Body of pancreas (tissue), 4 donors: Measurements from ENCODE around the gene SPANXN4. TPM values are rescaled to one million over a fixed set of nuclear protein-coding genes. Genes with fewer than 3 reads are reported as not detected.

ENCODE experiments used
- ATAC-seq: fragments of 150-250 bp; one replicate; pipeline ENCODE4 v1.9.1; 2016
- DNase-seq, 4 donors: peaks; one replicate each; pipeline ENCODE4 v3.0.0-alpha.2; 2019
- H3K27ac ChIP-seq, 4 donors: fragments of 200-600 bp; sonication (generic); 1 replicate in 3 of 4; 2 replicates in 1 of 4; pipeline versions ENCODE4 v1.5.1 to v1.6.1; 2016 to 2019; ENCODE audit warnings: mild to moderate bottlenecking in 1 of 4, mixed read lengths in 1 of 4, moderate library complexity in 1 of 4
- H3K27me3 ChIP-seq, 2 donors: fragments of 200-600 bp; sonication (generic); one replicate each; pipeline ENCODE4 v1.6.0; 2016; ENCODE audit warnings: mild to moderate bottlenecking in 1 of 2
- H3K36me3 ChIP-seq, 2 donors: fragments of 200-600 bp; sonication (generic); replicated peaks in 1 of 2; 2 replicates each; pipeline ENCODE4 v1.5.1; 2016; ENCODE audit warnings: low read depth in 2 of 2; ENCODE audit not compliant: insufficient read depth in 1 of 2
- H3K4me1 ChIP-seq: fragments of 200-600 bp; sonication (generic); one replicate; pipeline ENCODE4 v1.6.0; 2016
- H3K4me3 ChIP-seq, 2 donors: fragments of 200-600 bp; sonication (generic); 1 replicate in 1 of 2; 2 replicates in 1 of 2; pipeline ENCODE4 v1.5.1; 2016 to 2019
- H3K9me3 ChIP-seq, 3 donors: fragments of 200-600 bp; sonication (generic); 1 replicate in 2 of 3; 2 replicates in 1 of 3; pipeline ENCODE4 v1.5.1; 2016
- CTCF ChIP-seq, 7 experiments: fragments of 450-650 bp in 4 of 7; fragments of 200-600 bp in 3 of 7; sonication (generic) in 3 of 7; IDR thresholded peaks; one replicate each; pipeline ENCODE4 v1.5.1; 2016 to 2019; ENCODE audit warnings: antibody characterized with exemption in 7 of 7
- POLR2A ChIP-seq, 3 donors: fragments of 450-650 bp; IDR thresholded peaks; one replicate each; pipeline ENCODE4 v1.6.1; 2016; ENCODE audit warnings: antibody characterized with exemption in 3 of 3, mild to moderate bottlenecking in 2 of 3
- WGBS, 2 donors: methylation state at CpG; one replicate each; pipeline ENCODE4 v1.1.5; 2017; 5-methylcytosine and 5-hydroxymethylcytosine counted together
- intact Hi-C: fragments of 100-400 bp; cut with DNase I; formaldehyde crosslinking; loops from one replicate; pipeline ENCODE4 v1.15.1; 2023
- total RNA-seq, 2 donors: library from RNA; depleted of rRNA; stranded (reverse); fragments of >200 nt; gene quantifications; one replicate each; pipeline ENCODE4 v1.1.0, GENCODE V29; 2016

SPANXN4 gene
- total RNA-seq, 2 donors from 2014 or later = not detected

- DNase-seq = no peak
- H3K4me3 ChIP-seq = no peak overlapping the region
- no peaks in the 10 kb centered on the region for H3K36me3 ChIP-seq
- no peaks in the 10 kb centered on the region for H3K9me3 ChIP-seq
- TF ChIP-seq CTCF (IDR thresholded peaks at IDR 0.05) = no peak
- TF ChIP-seq POLR2A (IDR thresholded peaks at IDR 0.05) = no peak
- intact Hi-C loops = no loop called here
- H3K4me1 ChIP-seq = no peaks in the 10 kb centered on the region
- ATAC-seq = no peak
- H3K27me3 ChIP-seq = no peaks in the 10 kb centered on the region
- WGBS, 2 donors = 66 to 76% methylated on average over 8 of the region's 8 CpGs
- no peak overlapping the region for H3K27ac ChIP-seq
These were observed 27.1 kb upstream of the SPANXN4 start for GRCh38 chrX:142998447-142999198.

GRCh38 chrX:142999199-142999701 lies 26.5 kb upstream of the SPANXN4 start:
- Histone ChIP-seq H3K4me1 (no peaks in the 10 kb centered on the region), H3K9me3 (no peaks in the 10 kb centered on the region), H3K4me3 (no peak overlapping the region), H3K36me3 (no peaks in the 10 kb centered on the region), H3K27ac (no peak overlapping the region), H3K27me3 (no peaks in the 10 kb centered on the region)
- intact Hi-C loops = no loop called here
- WGBS, 2 donors = 59 to 60% methylated on average over 6 of the region's 6 CpGs
- ATAC-seq = no peak
- TF ChIP-seq CTCF (IDR thresholded peaks at IDR 0.05) (no peak), POLR2A (IDR thresholded peaks at IDR 0.05) (no peak)
- no peak for DNase-seq

GRCh38 chrX:143002206-143002605 lies 23.5 kb upstream of the SPANXN4 start:
- TF ChIP-seq CTCF (IDR thresholded peaks at IDR 0.05) (no peak), POLR2A (IDR thresholded peaks at IDR 0.05) (no peak)
- H3K9me3 ChIP-seq = no peaks in the 10 kb centered on the region

GRCh38 chrX:143017272-143017671 lies 8.5 kb upstream of the SPANXN4 start:
- ATAC-seq (no peak), DNase-seq (no peak)
- no peak overlapping the region for H3K4me3 ChIP-seq
- no peaks in the 10 kb centered on the region for H3K9me3 ChIP-seq
- no peaks in the 10 kb centered on the region for H3K36me3 ChIP-seq
- no peaks in the 10 kb centered on the region for H3K27me3 ChIP-seq
- intact Hi-C loops = no loop called here
- 79 to 89% methylated on average over 1 to 2 of the region's 2 CpGs for WGBS, 2 donors
- TF ChIP-seq CTCF (IDR thresholded peaks at IDR 0.05) = no peak
- TF ChIP-seq POLR2A (IDR thresholded peaks at IDR 0.05) = no peak
- H3K27ac ChIP-seq = no peak overlapping the region
- H3K4me1 ChIP-seq = no peaks in the 10 kb centered on the region

More at GRCh38 chrX:143002206-143002605, 23.5 kb upstream of the SPANXN4 start:
- Histone ChIP-seq H3K4me3 (no peak overlapping the region), H3K27me3 (no peaks in the 10 kb centered on the region), H3K36me3 (no peaks in the 10 kb centered on the region), H3K27ac (no peak overlapping the region), H3K4me1 (no peaks in the 10 kb centered on the region)
- WGBS, 2 donors = 33 to 57% methylated on average over 2 of the region's 2 CpGs
- ATAC-seq (no peak), DNase-seq (no peak)
- intact Hi-C loops = no loop called here

- H3K36me3 ChIP-seq = no peaks in the 10 kb centered on the region
- H3K4me1 ChIP-seq = no peaks in the 10 kb centered on the region
- H3K9me3 ChIP-seq = no peaks in the 10 kb centered on the region
- intact Hi-C loops = no loop called here
- 55 to 57% methylated on average over 6 of the region's 6 CpGs for WGBS, 2 donors
- no peak for ATAC-seq
- H3K4me3 ChIP-seq = no peak overlapping the region
- no peak for DNase-seq
- no peak overlapping the region for H3K27ac ChIP-seq
- TF ChIP-seq POLR2A (IDR thresholded peaks at IDR 0.05) = no peak
- TF ChIP-seq CTCF (IDR thresholded peaks at IDR 0.05) = no peak
- no peaks in the 10 kb centered on the region for H3K27me3 ChIP-seq
These were observed 1.5 kb downstream of the SPANXN4 start for GRCh38 chrX:143027275-143027674.
